GM21360 (cell line): ENCODE data around the gene UPF3A.

Source experiments
- ATAC-seq: cut with Tn5 transposase; IDR thresholded peaks from one replicate; pipeline ENCODE4 v1.9.1; 2021; ENCODE audit warnings: mild to moderate bottlenecking, moderate library complexity; ENCODE audit not compliant: unreplicated experiment

UPF3A gene

GRCh38 chr13:114299604-114300305 is 18.4 kb downstream of the UPF3A start:
- ATAC-seq: no peak

DNA sequence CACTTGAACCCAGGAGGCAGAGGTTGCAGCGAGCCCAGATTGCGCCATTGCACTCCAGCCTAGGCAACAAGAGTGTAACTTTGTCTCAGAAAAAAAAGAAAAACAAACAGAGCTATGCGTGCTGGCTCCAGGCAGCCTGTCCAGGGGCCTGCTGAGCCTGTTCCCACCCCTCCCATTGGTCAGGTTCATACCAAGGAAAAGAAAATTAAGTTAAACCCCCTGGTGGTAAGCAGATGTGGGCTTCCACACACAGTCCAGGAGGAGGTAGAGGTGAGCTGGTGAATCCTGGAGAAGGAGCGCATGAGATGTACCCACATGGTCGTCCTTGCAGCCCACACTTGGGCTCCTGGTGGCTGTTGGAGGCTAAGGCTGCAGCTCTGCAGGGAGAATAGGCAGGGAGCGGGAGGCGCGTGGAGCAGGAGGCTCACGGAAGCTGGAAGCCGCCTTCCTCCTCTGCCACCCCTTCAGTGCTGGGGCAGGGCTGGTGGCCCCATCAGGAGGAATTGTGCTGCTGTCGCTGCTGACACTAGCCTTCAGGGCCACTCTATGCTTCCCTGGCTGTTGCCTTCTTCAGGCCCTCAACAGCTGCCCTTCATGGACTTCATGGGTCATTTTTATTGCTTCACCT is 22.4 kb downstream of the UPF3A start:
- ATAC-seq: no peak

GRCh38 chr13:114304346-114305034 is 23.1 kb downstream of the UPF3A start:
- ATAC-seq: no peak

DNA sequence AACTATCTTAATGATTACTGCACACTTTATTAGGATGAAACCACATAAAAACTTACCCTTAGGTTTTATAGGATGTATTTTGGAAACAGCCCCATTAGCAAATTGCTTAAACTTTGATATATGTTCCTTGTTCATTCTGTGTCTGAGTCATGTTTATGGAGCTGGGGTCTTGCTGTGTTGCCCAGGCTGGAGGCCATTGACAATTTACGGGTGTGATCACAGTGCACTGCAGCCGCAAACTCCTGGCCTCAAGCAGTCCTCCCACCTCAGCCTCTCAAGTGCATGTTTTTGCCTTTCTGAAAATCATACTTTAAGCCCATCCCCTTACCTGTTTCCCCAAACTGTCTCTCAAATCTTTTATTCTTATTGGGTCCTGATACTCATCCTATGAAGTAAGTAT is 27.7 kb downstream of the UPF3A start:
- no peak for ATAC-seq

DNA sequence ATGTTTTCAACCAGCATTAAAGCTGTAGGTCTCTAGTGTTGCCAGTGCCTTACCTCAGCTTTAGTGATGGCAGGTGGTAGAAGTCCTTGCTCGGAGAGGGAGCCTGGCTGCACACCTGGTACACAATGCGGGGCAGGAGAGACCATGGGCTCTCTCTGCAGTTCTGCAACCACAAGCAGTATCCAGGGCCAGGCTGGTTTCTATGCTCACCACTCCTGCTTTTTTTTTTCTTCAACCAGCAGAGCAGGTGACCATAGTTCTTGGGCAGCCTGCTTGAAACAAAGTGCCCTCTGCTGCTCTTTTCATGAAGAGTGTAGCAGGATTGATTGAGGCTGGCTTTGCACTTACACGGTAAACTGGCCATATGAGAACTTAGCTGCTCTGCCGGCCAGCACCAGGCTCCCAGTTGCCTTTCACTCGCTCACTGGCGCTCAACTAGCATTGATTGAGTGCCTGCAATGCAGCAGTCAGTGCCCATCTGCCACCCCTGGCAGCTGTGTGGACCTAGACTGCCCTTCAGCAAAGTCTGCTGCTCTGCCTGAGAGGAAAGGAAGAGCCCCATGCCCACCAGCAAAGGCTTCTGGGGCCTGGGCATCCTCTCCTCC is 28.5 kb downstream of the UPF3A start:
- ATAC-seq: no peak

GRCh38 chr13:114310956-114311355 is 29.6 kb downstream of the UPF3A start:
- no peak for ATAC-seq

GRCh38 chr13:114311387-114311786 is 30.0 kb downstream of the UPF3A start:
- ATAC-seq: no peak

DNA sequence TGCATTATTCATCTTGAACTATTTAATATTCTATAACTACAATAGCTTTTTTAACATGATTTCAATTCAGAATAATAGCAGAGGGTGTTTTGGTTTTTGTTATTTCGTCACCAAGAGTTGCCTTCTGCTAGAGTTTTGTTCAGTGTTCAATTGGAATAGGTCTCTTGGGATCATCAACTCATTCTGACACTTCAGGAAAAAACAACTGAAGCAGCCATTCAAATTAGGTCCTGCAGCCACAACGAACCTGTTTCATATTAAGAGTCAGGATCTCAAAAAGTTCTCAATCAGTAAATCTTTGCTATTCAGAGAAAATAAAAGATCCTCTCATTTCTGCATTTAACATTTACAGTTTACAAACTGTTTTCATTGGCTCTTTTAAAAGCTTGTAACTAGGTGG is 30.5 kb downstream of the UPF3A start:
- no peak for ATAC-seq

- ATAC-seq: no peak
These were observed 31.9 kb downstream of the UPF3A start for GRCh38 chr13:114313061-114313860.

GRCh38 chr13:114314074-114314912 is 32.9 kb downstream of the UPF3A start, which contains the start of gene CHAMP1:
Gene CHAMP1, plus strand, starts transcription at chr13:114314503. Its CDS starts 9,340 bp downstream, at chr13:114323843.
- ATAC-seq: peak; percentile 83

GRCh38 chr13:114315074-114315785 is 33.8 kb downstream of the UPF3A start:
- ATAC-seq: peak; percentile 1

DNA sequence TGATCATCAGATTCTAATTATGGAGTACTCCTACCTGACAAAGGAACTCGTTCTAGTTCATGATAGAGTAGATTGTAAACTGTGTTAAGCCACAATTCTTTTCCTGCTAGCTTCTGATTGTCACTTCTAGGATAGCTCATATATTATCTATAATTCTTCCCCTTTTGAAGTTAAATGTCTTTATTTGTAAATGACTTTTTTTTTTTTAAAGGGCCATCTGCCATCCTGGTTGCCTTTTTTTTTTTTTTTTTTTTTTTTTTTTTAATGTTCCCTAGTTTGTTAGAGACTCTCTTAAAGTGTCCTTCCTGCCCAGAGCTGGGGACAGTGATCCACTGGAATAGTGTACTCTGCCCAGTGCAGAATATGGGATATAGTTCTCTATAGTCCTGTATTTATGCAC is 37.2 kb downstream of the UPF3A start:
- no peak for ATAC-seq

DNA sequence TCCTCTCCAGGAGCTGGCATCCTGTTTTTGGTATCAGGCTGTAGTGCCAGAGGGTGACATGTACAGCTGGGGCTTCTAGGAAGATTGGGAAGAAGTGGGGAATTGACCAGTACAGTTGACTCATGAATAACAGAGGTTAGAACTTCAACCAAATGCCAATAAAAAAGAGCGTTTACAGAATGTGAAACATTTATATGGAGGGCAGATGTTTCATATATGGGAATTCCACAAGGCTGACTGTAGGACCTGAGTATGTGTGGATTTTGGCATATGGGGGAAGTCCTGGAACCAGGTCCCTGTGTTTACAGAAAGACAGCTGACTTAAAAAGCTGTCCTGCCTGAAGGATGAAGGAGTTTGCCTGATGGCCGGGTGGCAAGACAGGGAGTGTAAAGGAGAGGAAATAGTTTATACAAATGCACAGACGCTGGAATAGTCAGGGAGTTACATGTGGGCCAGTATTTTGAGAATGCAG is 38.1 kb downstream of the UPF3A start:
- ATAC-seq: no peak

- no peak for ATAC-seq
These were observed 38.7 kb downstream of the UPF3A start for GRCh38 chr13:114320065-114320464.

- no peak for ATAC-seq
These were observed 39.9 kb downstream of the UPF3A start for GRCh38 chr13:114321256-114321655.

DNA sequence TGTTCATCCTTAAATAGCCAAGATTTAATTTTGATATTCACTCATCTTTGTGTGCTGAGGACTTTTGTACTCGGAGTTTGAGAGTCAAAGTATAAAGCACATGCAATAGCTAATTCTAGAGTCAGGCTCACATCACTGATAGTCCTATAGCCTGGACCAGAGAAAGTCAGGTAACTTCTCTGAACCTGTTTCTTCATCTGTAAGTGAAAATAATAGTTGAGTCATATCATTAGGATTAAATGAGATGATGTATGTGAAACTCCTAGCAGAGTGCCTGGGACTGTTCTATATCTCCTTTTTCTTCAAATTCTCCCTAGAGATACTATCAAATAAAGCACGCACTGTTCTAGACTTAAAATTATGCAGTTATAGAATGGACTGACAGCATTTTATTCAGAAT is 41.9 kb downstream of the UPF3A start:
- no peak for ATAC-seq

DNA sequence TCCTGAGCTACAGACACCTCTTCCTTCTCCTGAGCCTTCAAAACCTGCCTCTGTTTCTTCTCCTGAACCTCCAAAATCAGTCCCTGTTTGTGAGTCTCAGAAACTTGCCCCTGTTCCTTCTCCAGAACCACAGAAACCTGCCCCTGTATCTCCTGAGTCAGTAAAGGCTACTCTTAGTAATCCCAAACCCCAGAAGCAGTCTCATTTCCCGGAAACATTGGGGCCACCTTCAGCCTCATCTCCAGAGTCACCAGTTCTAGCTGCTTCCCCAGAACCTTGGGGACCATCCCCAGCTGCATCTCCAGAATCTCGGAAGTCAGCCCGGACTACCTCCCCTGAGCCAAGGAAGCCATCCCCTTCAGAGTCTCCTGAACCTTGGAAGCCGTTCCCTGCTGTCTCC is 42.9 kb downstream of the UPF3A start:
- ATAC-seq: no peak

GRCh38 chr13:114325729-114326128 is 44.3 kb downstream of the UPF3A start:
- ATAC-seq: no peak

DNA sequence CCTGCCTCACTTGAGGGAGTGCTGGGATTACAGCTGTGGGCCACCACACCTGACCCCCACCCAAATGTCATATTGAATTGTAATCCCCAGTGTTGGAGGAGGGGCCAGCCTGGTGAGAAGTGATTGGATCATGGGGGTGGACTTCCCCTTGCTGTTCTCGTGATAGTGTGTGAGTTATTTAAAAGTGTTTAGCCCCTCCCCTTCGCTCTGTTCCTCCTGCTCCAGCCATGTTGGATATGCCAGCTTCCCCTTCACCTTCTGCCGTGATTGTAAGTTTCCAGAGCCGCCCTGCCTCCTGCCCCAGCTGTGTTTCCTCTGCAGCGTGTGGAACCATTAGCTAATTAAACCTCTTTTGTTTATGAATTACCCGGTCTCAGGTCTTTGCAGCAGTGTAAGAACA is 46.6 kb downstream of the UPF3A start:
- no peak for ATAC-seq
